Measurements from ENCODE around the gene REEP1.
A peak's percentile ranks its signal among the peaks of the same experiment; 100 is the strongest.

Gene REEP1

GRCh38 chr2:86292571-86293515, 44.6 kb downstream of the REEP1 start:
- H3K9ac ChIP-seq: no peak overlapping the region
- H3K4me2 ChIP-seq: no peak overlapping the region
- H3K27me3 ChIP-seq: no peaks in the 10 kb centered on the region
- no peak overlapping the region for H3K4me3 ChIP-seq
- H3K4me1 ChIP-seq: no peaks in the 10 kb centered on the region
- H3K9me3 ChIP-seq (replicated peaks in 1 of 11): no peaks in the 10 kb centered on the region
- H4K20me1 ChIP-seq: no peaks in the 10 kb centered on the region
- H3K27ac ChIP-seq: no peak overlapping the region
- H3K36me3 ChIP-seq: no peaks in the 10 kb centered on the region
- no peak for TF ChIP-seq Cebpa-rat (IDR thresholded peaks at IDR 0.05)

- H3K27ac ChIP-seq: no peak overlapping the region
- H3K9me3 ChIP-seq (replicated peaks in 1 of 11): no peaks in the 10 kb centered on the region
- H3K4me2 ChIP-seq: no peak overlapping the region
- no peak overlapping the region for H3K9ac ChIP-seq
- peaks cover 0 to 9% (median 0%) of the 10 kb centered on the region in 10 experiments; a peak in 5 of 20 replicates for H3K4me1 ChIP-seq
- TF ChIP-seq Cebpa-rat (IDR thresholded peaks at IDR 0.05): no peak
- H3K4me3 ChIP-seq: no peak overlapping the region
- no peaks in the 10 kb centered on the region for H3K27me3 ChIP-seq
- no peaks in the 10 kb centered on the region for H4K20me1 ChIP-seq
- H3K36me3 ChIP-seq: no peaks in the 10 kb centered on the region
Observed at GRCh38 chr2:86291328-86291662, 46.1 kb downstream of the REEP1 start.

GRCh38 chr2:86290596-86291327, 46.7 kb downstream of the REEP1 start:
- Histone ChIP-seq H3K4me3 (no peak overlapping the region), H3K36me3 (no peaks in the 10 kb centered on the region), H3K27ac (no peak overlapping the region), H3K4me2 (no peak overlapping the region), H3K9ac (no peak overlapping the region), H4K20me1 (no peaks in the 10 kb centered on the region), H3K27me3 (no peaks in the 10 kb centered on the region), H3K9me3 (replicated peaks in 1 of 11) (no peaks in the 10 kb centered on the region), H3K4me1 (peaks cover 0 to 14% (median 0%) of the 10 kb centered on the region in 10 experiments; a peak in 5 of 20 replicates)
- TF ChIP-seq Cebpa-rat (IDR thresholded peaks at IDR 0.05): no peak

- no peak for TF ChIP-seq Cebpa-rat (IDR thresholded peaks at IDR 0.05)
- H3K27ac ChIP-seq: no peak overlapping the region
Observed at GRCh38 chr2:86286516-86286915, 50.9 kb downstream of the REEP1 start.

GRCh38 chr2:86285981-86286380, 51.4 kb downstream of the REEP1 start:
- TF ChIP-seq Cebpa-rat (IDR thresholded peaks at IDR 0.05): no peak

More at GRCh38 chr2:86286516-86286915, 50.9 kb downstream of the REEP1 start:
- Histone ChIP-seq H3K36me3 (no peaks in the 10 kb centered on the region), H3K4me1 (peaks cover 0 to 15% (median 0%) of the 10 kb centered on the region in 10 experiments; a peak in 5 of 20 replicates), H3K27me3 (no peaks in the 10 kb centered on the region), H4K20me1 (no peaks in the 10 kb centered on the region; a peak in 1 of 22 replicates), H3K9ac (no peak overlapping the region), H3K4me3 (no peak overlapping the region), H3K9me3 (replicated peaks in 1 of 11) (no peaks in the 10 kb centered on the region), H3K4me2 (peak overlapping the region in 3 of 11 experiments; percentile 16 to 44 (median 21); a peak in 5 of 22 replicates)

GRCh38 chr2:86285571-86285970, 51.9 kb downstream of the REEP1 start:
- Histone ChIP-seq H3K4me2 (peak overlapping the region in 2 of 11 experiments; percentile 21 to 44; a peak in 2 of 22 replicates), H3K27ac (no peak overlapping the region), H3K27me3 (no peaks in the 10 kb centered on the region)

More at GRCh38 chr2:86285981-86286380, 51.4 kb downstream of the REEP1 start:
- Histone ChIP-seq H4K20me1 (no peaks in the 10 kb centered on the region; a peak in 1 of 22 replicates), H3K4me1 (peaks cover 0 to 15% (median 0%) of the 10 kb centered on the region in 10 experiments; a peak in 5 of 20 replicates), H3K9ac (no peak overlapping the region), H3K36me3 (no peaks in the 10 kb centered on the region), H3K4me3 (no peak overlapping the region), H3K9me3 (replicated peaks in 1 of 11) (no peaks in the 10 kb centered on the region), H3K4me2 (peak overlapping the region in 3 of 11 experiments; percentile 16 to 44 (median 21); a peak in 5 of 22 replicates), H3K27ac (no peak overlapping the region), H3K27me3 (no peaks in the 10 kb centered on the region)

GRCh38 chr2:86284987-86285386, 52.4 kb downstream of the REEP1 start:
- Histone ChIP-seq H3K4me2 (no peak overlapping the region), H3K36me3 (no peaks in the 10 kb centered on the region), H3K9me3 (replicated peaks in 1 of 11) (no peaks in the 10 kb centered on the region), H3K4me3 (no peak overlapping the region), H3K27me3 (no peaks in the 10 kb centered on the region), H3K27ac (no peak overlapping the region), H3K9ac (no peak overlapping the region), H3K4me1 (peaks cover 0 to 15% (median 0%) of the 10 kb centered on the region in 10 experiments; a peak in 5 of 20 replicates), H4K20me1 (no peaks in the 10 kb centered on the region; a peak in 1 of 22 replicates)
- no peak for TF ChIP-seq Cebpa-rat (IDR thresholded peaks at IDR 0.05)

More at GRCh38 chr2:86285571-86285970, 51.9 kb downstream of the REEP1 start:
- H3K4me1 ChIP-seq: peaks cover 0 to 15% (median 0%) of the 10 kb centered on the region in 10 experiments; a peak in 5 of 20 replicates
- no peaks in the 10 kb centered on the region for H3K36me3 ChIP-seq
- no peak overlapping the region for H3K9ac ChIP-seq
- TF ChIP-seq Cebpa-rat (IDR thresholded peaks at IDR 0.05): no peak
- no peaks in the 10 kb centered on the region for H3K9me3 ChIP-seq (replicated peaks in 1 of 11)
- no peaks in the 10 kb centered on the region; a peak in 1 of 22 replicates for H4K20me1 ChIP-seq
- H3K4me3 ChIP-seq: no peak overlapping the region

GRCh38 chr2:86284401-86284841, 53.0 kb downstream of the REEP1 start:
- no peaks in the 10 kb centered on the region for H3K27me3 ChIP-seq
- H4K20me1 ChIP-seq: no peaks in the 10 kb centered on the region; a peak in 1 of 22 replicates
- no peaks in the 10 kb centered on the region for H3K9me3 ChIP-seq (replicated peaks in 1 of 11)
- H3K4me2 ChIP-seq: no peak overlapping the region
- no peak overlapping the region for H3K27ac ChIP-seq
- peaks cover 0 to 15% (median 0%) of the 10 kb centered on the region in 10 experiments; a peak in 5 of 20 replicates for H3K4me1 ChIP-seq
- no peaks in the 10 kb centered on the region for H3K36me3 ChIP-seq
- no peak overlapping the region for H3K4me3 ChIP-seq
- no peak overlapping the region for H3K9ac ChIP-seq
- no peak for TF ChIP-seq Cebpa-rat (IDR thresholded peaks at IDR 0.05)
